NCI-H345 treated with DMSO at 0.1 percent for 48 hours (cell line): ENCODE results near the gene AHSP.
"Not testable (repeated sequence)": the region's sequence is repeated elsewhere in the genome, so short reads cannot be mapped to it uniquely, and the experiment has no call there.

Experiments used
- DNase-seq: peaks from one replicate; lab custom pipeline; 2025; ENCODE audit not compliant: unreplicated experiment; lab: John Stamatoyannopoulos, UW

AHSP gene

GRCh38 chr16:31499928-31500327 lies 27.8 kb upstream of the AHSP start:
- DNase-seq = no peak

GRCh38 chr16:31501226-31501965 lies 26.3 kb upstream of the AHSP start:
- no peak for DNase-seq

DNA sequence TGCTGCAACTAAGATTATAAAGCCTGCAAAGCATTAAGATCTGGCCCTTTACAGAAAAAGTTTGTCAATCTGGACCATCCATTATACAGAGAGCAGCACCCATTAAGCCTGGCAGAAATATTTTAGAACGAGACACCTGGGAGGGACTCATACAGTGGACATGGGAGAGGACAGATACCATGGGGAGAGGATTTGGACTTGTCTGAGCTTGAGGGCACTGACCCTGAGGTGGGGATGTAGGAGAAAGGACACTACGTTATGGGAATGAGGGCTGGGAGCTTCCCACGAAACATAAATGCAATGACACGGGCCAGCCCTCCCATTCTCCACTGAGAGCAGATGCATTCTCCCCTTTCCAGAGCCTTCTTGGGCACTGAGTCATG lies 25.7 kb upstream of the AHSP start:
- DNase-seq = no peak

DNA sequence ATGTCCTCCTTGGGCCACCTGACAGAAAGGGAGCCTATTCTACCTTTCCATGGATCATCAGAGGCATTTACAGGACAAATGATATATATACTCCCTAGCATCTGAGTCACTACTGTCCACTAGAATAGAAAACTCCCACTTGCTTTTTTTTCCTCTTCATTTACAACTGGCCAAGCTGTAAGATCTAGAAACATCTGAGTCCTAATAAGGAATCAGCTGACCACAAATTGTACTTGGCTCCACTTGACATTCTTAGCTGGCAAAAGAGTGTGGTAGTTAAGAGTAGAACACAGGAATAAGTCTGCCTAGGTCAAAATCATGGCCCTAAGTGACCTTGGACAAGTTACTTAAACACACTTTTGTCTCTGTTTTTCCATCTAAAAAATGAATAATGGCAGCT lies 24.7 kb upstream of the AHSP start:
- DNase-seq = no peak

DNA sequence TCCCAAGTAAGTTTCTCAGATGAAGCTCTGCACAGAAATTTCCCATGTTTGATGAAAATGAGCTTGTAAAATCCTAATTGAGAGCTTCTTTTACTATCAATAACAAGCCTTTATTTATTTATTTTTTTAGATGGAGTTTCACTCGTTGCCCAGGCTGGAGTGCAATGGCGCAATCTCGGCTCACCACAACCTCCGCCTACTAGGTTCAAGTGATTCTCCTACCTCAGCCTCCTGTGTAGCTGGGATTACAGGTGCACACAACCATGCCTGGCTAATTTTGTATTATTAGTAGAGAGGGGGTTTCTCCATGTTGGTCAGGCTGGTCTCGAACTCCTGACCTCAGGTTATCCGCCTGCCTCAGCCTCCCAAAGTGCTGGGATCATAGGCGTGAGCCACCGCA lies 24.1 kb upstream of the AHSP start:
- not testable (repeated sequence) for DNase-seq

DNA sequence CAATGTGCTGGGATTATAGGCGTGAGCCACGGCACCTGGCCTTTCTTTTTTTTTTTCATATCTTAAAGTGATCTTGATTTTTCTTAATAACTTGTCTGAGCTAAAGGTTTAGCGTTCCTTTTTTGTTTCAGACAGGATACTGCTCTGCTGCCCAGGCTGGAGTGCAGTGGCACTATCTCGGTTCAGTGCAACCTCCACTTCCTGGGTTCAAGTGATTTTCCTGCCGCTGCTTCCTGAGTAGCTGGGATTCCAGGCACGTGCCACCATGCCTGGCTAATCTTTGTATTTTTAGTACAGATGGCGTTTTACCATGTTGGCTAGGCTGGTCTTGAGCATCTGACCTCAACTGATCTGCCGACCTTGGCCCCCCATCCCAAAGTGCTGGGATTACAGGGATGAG lies 23.5 kb upstream of the AHSP start:
- no peak for DNase-seq

DNA sequence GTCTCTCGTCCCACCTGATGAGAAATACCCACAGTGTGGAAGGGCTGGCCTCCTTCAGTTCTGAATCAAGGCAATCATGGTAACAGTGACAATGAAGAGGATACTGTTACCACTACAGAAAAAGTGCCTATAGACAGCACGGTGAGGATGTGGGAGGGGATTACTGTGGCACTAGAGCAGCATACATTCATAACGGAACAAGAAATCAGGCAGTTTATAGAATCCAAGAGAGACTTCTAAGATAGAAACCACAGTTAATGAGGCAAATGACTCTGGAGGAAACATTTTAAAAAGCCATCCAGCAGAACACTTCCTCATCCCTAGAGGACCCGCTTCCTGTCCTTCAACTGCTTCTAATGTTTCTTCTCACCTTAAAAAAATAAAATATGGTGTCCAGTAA lies 22.2 kb upstream of the AHSP start:
- DNase-seq = no peak

DNA sequence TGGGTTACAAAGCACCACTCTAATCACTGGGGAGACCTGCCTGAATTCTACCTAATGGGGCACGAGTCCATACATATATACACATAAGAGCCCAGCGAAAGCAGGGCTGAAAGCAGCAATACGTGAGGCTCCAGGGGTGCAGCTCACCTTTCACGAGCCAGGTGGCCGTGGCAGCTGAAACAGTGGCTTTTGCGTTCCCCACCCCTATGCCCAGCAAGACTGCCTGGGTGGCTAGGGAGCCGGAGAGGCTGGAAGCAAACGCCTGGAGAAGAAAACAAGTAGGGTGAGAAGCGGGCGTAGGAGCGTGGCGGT lies 20.1 kb upstream of the AHSP start:
- DNase-seq = no peak

DNA sequence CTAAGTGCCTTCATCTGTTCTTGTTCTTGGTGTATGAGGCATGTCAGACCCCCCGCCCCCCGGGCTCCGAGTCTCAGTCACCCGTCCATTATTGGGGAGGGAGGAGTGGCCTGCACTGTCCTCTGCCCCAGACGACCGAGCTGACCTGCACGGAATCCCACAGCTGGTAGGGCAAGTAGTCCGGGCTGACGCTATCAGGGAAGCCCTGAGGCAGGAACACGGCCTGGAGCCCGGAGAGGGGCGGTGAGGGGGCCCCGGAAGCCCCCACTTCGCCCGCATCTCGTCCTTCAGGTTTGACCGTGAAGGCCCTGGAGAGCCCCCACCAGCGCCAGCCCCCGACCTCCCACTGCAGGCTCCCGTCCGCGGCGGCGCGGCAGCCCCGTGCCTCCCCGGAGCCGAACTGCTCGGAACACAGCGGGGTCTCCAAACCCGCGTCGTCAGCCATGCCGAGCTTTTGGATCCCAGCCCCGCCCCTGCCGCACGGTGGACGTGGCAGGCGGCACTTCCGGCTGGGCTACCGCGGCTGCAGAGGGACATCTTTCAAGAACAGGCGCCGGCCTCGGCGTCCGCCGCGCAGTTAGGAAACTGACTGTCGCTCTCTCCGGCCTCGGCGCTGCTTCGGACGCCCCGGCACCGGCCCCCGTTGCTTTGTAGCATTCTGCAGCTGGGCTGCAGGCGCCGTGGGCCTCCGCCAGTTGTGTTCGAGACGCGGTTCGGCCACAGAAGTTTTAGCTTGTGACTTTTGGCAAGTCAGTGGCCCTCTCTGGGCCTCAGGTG lies 19.6 kb upstream of the AHSP start, which contains the start of gene RUSF1:
Gene RUSF1 (minus strand): TSS at position 463 of the 777 bp plus-strand sequence. CDS start 18 bp downstream, at position 445.
- peak; percentile 87 for DNase-seq

DNA sequence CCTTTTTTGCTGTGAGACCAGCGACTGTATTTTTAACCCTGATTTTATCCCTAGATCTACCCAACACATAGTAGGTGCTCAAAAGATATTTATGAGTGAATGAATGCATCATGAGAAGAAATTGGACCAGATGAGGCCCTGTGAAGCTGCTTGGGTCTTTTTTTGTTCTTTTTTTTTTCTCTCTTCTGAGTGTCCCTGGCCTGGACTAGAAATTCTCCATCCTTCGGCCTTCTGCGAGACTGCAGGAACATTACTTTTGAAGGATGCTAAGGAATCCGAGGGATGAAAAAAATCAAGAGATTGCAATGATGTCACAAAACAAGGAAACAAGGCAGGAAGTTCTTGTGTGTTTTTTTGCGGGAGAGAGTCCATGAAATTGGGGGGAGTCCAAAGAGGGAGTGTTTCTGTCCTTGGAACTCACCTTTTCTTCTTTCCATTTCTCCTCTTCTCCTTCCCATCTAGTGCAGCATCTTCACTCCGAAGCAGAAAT lies 18.9 kb upstream of the AHSP start:
- no peak for DNase-seq

DNA sequence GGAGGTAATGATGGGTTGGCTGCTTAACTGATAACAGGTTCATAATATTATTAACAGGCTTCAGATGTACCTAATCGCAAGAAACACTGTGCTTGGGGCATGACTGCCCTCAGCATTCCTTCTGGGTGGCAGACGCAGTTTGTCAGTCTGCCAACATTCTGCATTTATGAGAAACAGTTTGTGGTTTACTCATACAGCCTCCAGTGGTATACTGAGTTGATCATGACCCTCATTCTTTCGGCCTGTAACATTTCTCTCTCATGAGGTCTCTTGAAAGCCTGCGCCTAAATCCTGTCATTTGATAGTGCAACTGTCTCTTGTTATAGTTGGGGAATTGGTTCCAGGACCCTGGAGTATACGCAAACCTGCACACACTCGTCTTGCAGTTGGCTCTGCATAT lies 14.6 kb upstream of the AHSP start:
- DNase-seq = no peak

DNA sequence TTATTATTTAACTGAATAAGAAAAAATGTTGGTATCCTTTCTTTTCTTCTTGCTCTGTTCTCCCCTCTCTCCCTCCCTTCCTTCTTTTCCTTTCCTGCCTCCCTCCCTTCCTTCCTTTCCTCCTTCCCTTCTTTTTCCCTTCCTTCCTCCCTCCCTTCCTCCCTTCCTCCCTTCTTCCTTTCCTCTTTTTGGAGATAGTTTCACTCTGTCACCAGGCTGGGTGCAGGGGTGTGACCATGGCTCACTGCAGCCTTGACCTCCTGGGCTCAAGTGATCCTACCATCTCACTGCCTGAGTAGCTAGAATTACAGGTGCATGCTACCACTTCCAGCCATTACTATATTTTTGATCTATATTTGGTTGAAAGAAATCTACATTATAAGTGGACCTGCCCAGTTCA lies 13.8 kb upstream of the AHSP start:
- DNase-seq = no peak

- DNase-seq = no peak
Measured at GRCh38 chr16:31517800-31518402, 9.8 kb upstream of the AHSP start.

DNA sequence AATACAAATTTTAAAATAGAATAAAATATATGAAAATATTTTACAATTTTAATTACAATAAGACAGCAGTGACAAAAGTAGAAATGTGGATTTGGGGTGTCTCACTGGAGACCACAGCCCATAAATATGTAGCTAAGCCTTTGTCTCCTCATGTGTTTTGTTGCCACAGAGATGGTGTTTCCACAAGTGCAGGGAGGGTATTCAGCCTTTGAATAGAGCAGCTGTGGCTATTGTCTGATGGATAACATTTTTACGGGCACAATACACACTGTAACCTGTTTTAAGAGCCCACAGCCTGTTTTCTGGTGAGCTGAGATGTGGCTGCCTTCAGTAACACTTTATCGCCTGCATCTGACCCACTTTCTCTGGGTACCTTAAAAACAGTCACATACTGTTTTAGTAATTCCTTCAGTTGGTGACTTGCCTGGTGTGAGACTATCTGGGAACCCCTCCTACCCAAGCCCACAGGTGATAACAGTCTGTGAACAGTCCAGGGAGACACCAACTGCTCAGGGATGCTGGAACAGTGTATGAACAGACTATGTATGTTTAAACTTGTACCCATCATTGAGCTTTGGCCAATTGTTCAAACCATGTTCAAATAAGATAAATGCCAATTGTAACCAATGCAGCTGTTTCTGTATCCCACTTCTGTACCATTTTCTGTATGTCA lies 7.8 kb upstream of the AHSP start:
- peak; percentile 77 for DNase-seq

- DNase-seq = no peak
Measured at GRCh38 chr16:31521368-31521767, 6.3 kb upstream of the AHSP start.

GRCh38 chr16:31522071-31522470 lies 5.6 kb upstream of the AHSP start:
- no peak for DNase-seq

DNA sequence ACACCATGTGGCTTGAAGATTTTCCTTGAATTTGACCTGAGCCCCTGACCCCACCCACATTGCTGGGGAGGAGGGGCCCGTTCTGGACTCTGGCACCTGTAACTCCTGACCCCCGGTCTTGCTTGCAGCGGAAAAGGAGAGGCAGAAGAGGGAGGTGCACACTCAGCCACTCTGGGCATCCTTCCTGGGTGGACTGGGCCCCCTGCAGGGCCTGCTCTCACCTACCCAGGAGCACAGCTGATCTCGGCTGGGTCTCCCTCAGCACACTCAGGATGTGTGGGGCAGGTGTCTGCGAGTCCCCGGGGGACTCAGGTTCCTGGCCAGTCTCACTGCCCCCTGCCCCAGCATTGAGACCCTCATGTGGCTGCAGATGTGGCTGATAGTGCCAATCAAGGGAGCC lies 3.9 kb upstream of the AHSP start:
- not testable (repeated sequence) for DNase-seq

GRCh38 chr16:31525113-31525512 lies 2.6 kb upstream of the AHSP start:
- DNase-seq = no peak

DNA sequence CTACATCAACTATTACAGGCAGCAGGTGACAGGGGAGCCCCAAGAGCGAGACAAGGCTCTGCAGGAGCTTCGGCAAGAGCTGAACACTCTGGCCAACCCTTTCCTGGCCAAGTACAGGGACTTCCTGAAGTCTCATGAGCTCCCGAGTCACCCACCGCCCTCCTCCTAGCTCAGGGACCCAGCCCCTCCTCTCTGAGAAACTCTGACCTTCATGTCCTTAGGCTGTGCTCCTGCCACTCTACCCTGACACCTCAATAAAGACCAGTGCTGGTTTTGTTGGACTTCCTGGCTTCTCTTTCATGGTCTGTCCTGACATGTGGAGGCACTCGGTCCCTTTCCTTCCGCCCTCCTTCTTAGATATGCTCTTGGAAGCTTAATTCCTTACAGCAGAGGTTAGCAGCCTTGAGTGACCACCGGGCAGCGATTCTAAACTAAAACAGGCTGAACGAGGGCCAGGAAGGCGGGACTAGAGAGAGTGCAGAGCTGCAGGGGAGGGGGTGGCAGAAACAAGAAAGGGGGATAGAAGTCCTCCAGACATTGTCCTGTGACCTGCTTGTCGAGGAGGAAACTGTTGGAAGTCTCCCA lies 915 bp downstream of the AHSP start:
- DNase-seq = no peak

DNA sequence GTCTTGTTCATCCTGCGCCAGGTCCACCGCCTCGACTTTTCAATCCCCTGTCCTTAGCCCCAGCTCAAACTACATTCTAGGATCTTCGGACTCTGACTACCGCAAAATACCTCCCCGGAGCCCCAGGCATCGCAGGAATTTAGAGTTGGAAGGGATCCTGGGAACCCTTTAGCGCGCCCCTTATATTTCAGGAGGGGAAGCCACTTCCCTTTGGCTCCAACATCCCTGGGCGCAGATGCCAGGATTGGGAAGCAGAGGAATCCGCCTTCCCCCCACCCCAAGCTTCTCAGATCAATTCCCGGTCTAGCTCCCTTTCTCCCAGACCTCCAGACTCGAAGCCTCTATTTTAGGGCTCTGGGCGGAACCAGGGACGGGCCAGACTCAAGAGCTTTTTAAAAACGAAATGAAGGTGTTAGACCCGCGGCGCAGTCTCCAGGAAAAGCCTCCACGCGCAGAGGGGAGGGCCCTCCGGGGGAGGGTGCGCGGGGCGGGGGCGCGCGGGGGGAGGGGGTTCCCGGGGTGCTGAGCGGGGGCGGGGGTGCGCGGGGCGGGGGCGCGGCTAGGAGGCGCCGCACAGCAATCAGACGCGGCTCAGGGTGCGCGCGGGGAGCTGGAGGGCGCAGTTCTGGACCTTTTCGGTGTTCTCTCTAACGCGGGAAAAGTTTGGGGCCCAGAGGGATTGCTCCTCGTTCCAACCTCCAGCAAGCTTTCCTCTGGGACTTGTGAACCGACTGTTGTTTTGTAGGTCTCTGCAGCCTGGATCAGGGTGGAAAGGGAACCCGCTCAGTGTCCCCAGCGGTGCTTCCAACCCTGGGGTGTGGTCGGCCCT lies 1.6 kb downstream of the AHSP start:
- no peak for DNase-seq
